Loucy (cell line): Measurements from ENCODE around the gene TPM4.
A peak's percentile ranks its signal among the peaks of the same experiment; 100 is the strongest.

Experiments used
- H2AFZ ChIP-seq: fragments of 200-600 bp; sonication (generic); 2 replicates; pipeline ENCODE4 v1.6.0; 2016; ENCODE audit warnings: antibody characterized with exemption, mild to moderate bottlenecking, low read length, moderate library complexity
- H3F3A ChIP-seq: fragments of 200-600 bp; 2 replicates; pipeline ENCODE4 v1.6.0; 2016; ENCODE audit warnings: antibody characterized with exemption, low read depth, mild to moderate bottlenecking
- H3K27me3 ChIP-seq: fragments of 200-600 bp; sonication (generic); 2 replicates; pipeline ENCODE4 v1.6.1; 2014; ENCODE audit warnings: low read length, mild to moderate bottlenecking; ENCODE audit not compliant: insufficient read depth, poor library complexity, severe bottlenecking
- H3K36me3 ChIP-seq: fragments of 200-600 bp; sonication (generic); 2 replicates; pipeline ENCODE4 v1.6.1; 2016; ENCODE audit warnings: low read length; ENCODE audit not compliant: insufficient read depth
- H3K4me1 ChIP-seq: fragments of 200-600 bp; sonication (generic); 2 replicates; pipeline ENCODE4 v1.5.1; 2014; ENCODE audit warnings: low read length, mild to moderate bottlenecking; ENCODE audit not compliant: insufficient read depth, poor library complexity, severe bottlenecking
- H3K4me2 ChIP-seq: fragments of 200-600 bp; sonication (generic); 2 replicates; pipeline ENCODE4 v1.6.0; 2014; ENCODE audit warnings: antibody characterized with exemption, low read length, low read depth, mild to moderate bottlenecking; ENCODE audit not compliant: poor library complexity, severe bottlenecking
- H3K4me3 ChIP-seq: fragments of 200-600 bp; sonication (generic); 2 replicates; pipeline ENCODE4 v1.5.1; 2014; ENCODE audit warnings: low read length, mild to moderate bottlenecking, mixed read lengths; ENCODE audit not compliant: poor library complexity, severe bottlenecking
- H3K79me2 ChIP-seq: fragments of 200-600 bp; sonication (generic); 2 replicates; pipeline ENCODE4 v1.6.1; 2014; ENCODE audit warnings: low read length; ENCODE audit not compliant: insufficient read depth
- H3K9ac ChIP-seq: fragments of 200-600 bp; sonication (generic); 2 replicates; pipeline ENCODE4 v1.6.0; 2014; ENCODE audit warnings: mild to moderate bottlenecking, low read depth, low read length, moderate library complexity; ENCODE audit not compliant: poor library complexity, severe bottlenecking
- H3K9me2 ChIP-seq: fragments of 200-600 bp; sonication (generic); replicated peaks from 2 replicates; pipeline ENCODE4 v1.6.1; 2016; ENCODE audit warnings: low read depth, low read length, mixed read lengths
- H3K9me3 ChIP-seq: fragments of 200-600 bp; sonication (generic); 2 replicates; pipeline ENCODE4 v1.6.1; 2014; ENCODE audit warnings: mild to moderate bottlenecking, antibody characterized with exemption, low read length, low read depth; ENCODE audit not compliant: insufficient read depth
- H4K20me1 ChIP-seq: fragments of 200-600 bp; sonication (generic); 2 replicates; pipeline ENCODE4 v1.6.0; 2014; ENCODE audit warnings: antibody characterized with exemption, low read length, mild to moderate bottlenecking; ENCODE audit not compliant: insufficient read depth, poor library complexity, severe bottlenecking
- CTCF ChIP-seq: fragments of 200-600 bp; sonication (generic); conservative IDR thresholded peaks from 2 replicates; pipeline ENCODE4 v1.5.1; 2014; ENCODE audit warnings: mild to moderate bottlenecking, antibody characterized with exemption, low read length
- EZH2phosphoT487 ChIP-seq: fragments of 200-600 bp; IDR thresholded peaks from 2 replicates; pipeline ENCODE4 v1.6.1; 2018; ENCODE audit warnings: antibody characterized with exemption, mild to moderate bottlenecking, moderate library complexity, borderline replicate concordance

Gene TPM4

GRCh38 chr19:16075430-16076153, 703 bp upstream of the TPM4 start:
- peaks cover 54% of the 10 kb centered on the region for H3K4me1 ChIP-seq
- no peak for TF ChIP-seq EZH2phosphoT487
- TF ChIP-seq CTCF, result no peak
- peak overlapping the region; percentile 99 for H3K9ac ChIP-seq
- peaks cover 13% of the 10 kb centered on the region for H3K36me3 ChIP-seq
- H3F3A ChIP-seq, result peaks cover 21% of the 10 kb centered on the region
- peak overlapping the region; percentile 92 for H3K4me3 ChIP-seq
- peaks cover 72% of the 10 kb centered on the region for H3K79me2 ChIP-seq
- H4K20me1 ChIP-seq, result peaks cover 17% of the 10 kb centered on the region
- H2AFZ ChIP-seq, result peak overlapping the region; percentile 56; the same call in 1 of the 2 replicates
- no peaks in the 10 kb centered on the region for H3K9me2 ChIP-seq
- peak overlapping the region; percentile 88 for H3K4me2 ChIP-seq
- H3K27me3 ChIP-seq, result peaks cover 18% of the 10 kb centered on the region
- H3K9me3 ChIP-seq, result no peaks in the 10 kb centered on the region

- H3K4me1 ChIP-seq, result peaks cover 56% of the 10 kb centered on the region
- H2AFZ ChIP-seq, result no peak overlapping the region
- peaks cover 32% of the 10 kb centered on the region for H4K20me1 ChIP-seq
- no peak for TF ChIP-seq CTCF
- TF ChIP-seq EZH2phosphoT487, result no peak
- peak overlapping the region; percentile 99 for H3K9ac ChIP-seq
- peak overlapping the region; percentile 88 for H3K4me2 ChIP-seq
- H3K27me3 ChIP-seq, result peaks cover 18% of the 10 kb centered on the region
- H3K4me3 ChIP-seq, result peak overlapping the region; percentile 92
- H3K9me2 ChIP-seq, result no peaks in the 10 kb centered on the region
- peaks cover 28% of the 10 kb centered on the region for H3K36me3 ChIP-seq
- H3K9me3 ChIP-seq, result no peaks in the 10 kb centered on the region
- peaks cover 87% of the 10 kb centered on the region for H3K79me2 ChIP-seq
- H3F3A ChIP-seq, result peaks cover 21% of the 10 kb centered on the region
These were observed 790 bp downstream of the TPM4 start for GRCh38 chr19:16076958-16077611.

GRCh38 chr19:16077984-16078758, 1.9 kb downstream of the TPM4 start:
- TF ChIP-seq EZH2phosphoT487, result no peak
- no peak for TF ChIP-seq CTCF
- peak overlapping the region; percentile 88 for H3K4me2 ChIP-seq
- peak overlapping the region; percentile 92 for H3K4me3 ChIP-seq
- peaks cover 42% of the 10 kb centered on the region for H4K20me1 ChIP-seq
- no peaks in the 10 kb centered on the region for H3K9me3 ChIP-seq
- peaks cover 21% of the 10 kb centered on the region for H3F3A ChIP-seq
- H3K4me1 ChIP-seq, result peaks cover 57% of the 10 kb centered on the region
- peaks cover 91% of the 10 kb centered on the region for H3K79me2 ChIP-seq
- H3K9ac ChIP-seq, result peak overlapping the region; percentile 99
- peaks cover 39% of the 10 kb centered on the region for H3K36me3 ChIP-seq
- peaks cover 18% of the 10 kb centered on the region for H3K27me3 ChIP-seq
- no peaks in the 10 kb centered on the region for H3K9me2 ChIP-seq
- no peak overlapping the region for H2AFZ ChIP-seq
